Measurements from ENCODE around the gene WNT5A. TPM values are rescaled to one million over a fixed set of nuclear protein-coding genes. Genes with fewer than 3 reads are reported as not detected.

Gene WNT5A
- total RNA-seq, 2 experiments from 2014 or later, result not detected

DNA sequence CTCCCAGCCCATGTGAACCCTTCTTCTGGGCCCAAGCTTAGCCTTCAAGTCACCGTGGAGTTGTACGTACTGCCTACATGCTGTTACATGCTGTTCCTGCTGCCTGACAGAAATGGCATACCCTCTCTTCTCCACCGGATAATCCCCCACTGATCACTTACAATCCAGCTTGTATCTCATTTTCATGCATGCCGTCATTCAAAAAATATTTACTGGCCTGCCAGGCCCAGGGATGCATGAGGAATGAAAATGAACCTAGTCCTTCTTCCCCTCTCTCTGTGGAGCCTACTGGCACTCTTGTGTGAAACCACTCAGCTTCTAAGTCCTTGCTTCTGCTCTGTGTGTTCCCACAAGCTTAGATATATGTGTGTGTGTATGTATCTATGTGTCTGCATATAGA lies 60.6 kb downstream of the WNT5A start:
- Mint-ChIP-seq H3K27me3 (no peaks in the 10 kb centered on the region), H3K4me3 (no peak overlapping the region), H3K27ac (no peak overlapping the region), H3K4me1 (ENCODE audit: low read depth) (no peaks in the 10 kb centered on the region), H3K36me3 (ENCODE audit: low read depth) (no peaks in the 10 kb centered on the region), H3K9me3 (no peaks in the 10 kb centered on the region)
- no peak for DNase-seq
- intact Hi-C loops (cut with micrococcal nuclease), result no loop called here
- ChIA-PET CTCF (no interaction called here), POLR2A (no interaction called here)
- TF ChIP-seq, protein P1, sequence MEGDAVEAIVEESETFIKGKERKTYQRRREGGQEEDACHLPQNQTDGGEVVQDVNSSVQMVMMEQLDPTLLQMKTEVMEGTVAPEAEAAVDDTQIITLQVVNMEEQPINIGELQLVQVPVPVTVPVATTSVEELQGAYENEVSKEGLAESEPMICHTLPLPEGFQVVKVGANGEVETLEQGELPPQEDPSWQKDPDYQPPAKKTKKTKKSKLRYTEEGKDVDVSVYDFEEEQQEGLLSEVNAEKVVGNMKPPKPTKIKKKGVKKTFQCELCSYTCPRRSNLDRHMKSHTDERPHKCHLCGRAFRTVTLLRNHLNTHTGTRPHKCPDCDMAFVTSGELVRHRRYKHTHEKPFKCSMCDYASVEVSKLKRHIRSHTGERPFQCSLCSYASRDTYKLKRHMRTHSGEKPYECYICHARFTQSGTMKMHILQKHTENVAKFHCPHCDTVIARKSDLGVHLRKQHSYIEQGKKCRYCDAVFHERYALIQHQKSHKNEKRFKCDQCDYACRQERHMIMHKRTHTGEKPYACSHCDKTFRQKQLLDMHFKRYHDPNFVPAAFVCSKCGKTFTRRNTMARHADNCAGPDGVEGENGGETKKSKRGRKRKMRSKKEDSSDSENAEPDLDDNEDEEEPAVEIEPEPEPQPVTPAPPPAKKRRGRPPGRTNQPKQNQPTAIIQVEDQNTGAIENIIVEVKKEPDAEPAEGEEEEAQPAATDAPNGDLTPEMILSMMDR (IDR thresholded peaks at IDR 0.05), result no peak
- no peak for ATAC-seq

DNA sequence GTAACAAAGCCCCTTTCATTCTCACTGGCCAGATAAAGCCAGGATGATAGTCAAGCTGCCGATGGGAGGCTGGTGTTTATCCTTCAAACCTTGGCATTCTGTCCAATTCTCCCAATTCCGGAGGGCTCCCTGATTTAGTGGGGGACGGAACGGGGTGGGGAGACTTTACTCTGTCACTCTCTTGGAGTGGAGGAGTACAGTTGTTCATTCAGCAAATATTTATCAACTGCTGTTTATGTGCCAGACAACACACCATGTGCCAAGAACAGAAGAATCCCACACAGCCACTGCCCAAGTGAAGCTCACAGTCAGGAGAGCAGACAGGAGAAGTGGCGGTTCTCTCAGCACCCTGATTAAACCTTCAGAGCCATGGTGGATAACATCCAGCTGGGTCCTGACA lies 63.3 kb downstream of the WNT5A start:
- DNase-seq, result no peak
- Mint-ChIP-seq H3K36me3 (ENCODE audit: low read depth) (no peaks in the 10 kb centered on the region), H3K4me3 (no peak overlapping the region), H3K4me1 (ENCODE audit: low read depth) (no peaks in the 10 kb centered on the region), H3K27ac (no peak overlapping the region), H3K9me3 (peaks cover 3% of the 10 kb centered on the region), H3K27me3 (no peaks in the 10 kb centered on the region)
- TF ChIP-seq, protein P1 (IDR thresholded peaks at IDR 0.05), result no peak
- CTCF ChIA-PET, result no interaction called here
- POLR2A ChIA-PET, result no interaction called here
- intact Hi-C loops (cut with micrococcal nuclease), result no loop called here
- no peak for ATAC-seq

DNA sequence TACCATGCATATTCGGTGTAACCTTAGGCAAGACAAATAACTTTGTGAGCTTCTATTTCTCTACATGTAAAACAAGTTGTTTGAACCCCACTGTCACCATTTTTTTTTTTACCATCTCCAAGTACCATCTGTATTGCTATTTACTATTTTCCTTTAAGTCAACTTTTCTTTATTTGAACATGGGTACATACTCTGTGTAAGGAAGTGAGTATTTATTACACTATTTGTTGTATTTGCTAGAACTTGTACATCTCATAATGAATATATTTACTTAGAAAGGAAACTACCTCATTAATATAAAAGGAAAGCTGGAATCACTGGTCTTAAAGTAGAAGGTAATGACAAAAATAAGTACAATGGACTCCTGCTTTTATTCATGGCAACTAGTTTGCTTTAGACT lies 69.9 kb downstream of the WNT5A start:
- no peak for DNase-seq
- no peaks in the 10 kb centered on the region for H3K4me1 Mint-ChIP-seq (ENCODE audit: low read depth)
- ChIA-PET POLR2A (interaction anchor here (0.7 kb wide), 1 partner anchor 8 kb away, joined by 4 read pairs; no protein-coding TSS in a partner anchor), CTCF (interaction anchor here (0.7 kb wide), 1 partner anchor 122 kb away, joined by 3 read pairs; no protein-coding TSS in a partner anchor)
- no peak for ATAC-seq
- TF ChIP-seq, protein P1 (IDR thresholded peaks at IDR 0.05), result no peak
- no peak overlapping the region for H3K27ac Mint-ChIP-seq
- no peaks in the 10 kb centered on the region for H3K27me3 Mint-ChIP-seq
- intact Hi-C loops (cut with micrococcal nuclease), result no loop called here
- no peak overlapping the region for H3K4me3 Mint-ChIP-seq
- peaks cover 9% of the 10 kb centered on the region for H3K9me3 Mint-ChIP-seq
- H3K36me3 Mint-ChIP-seq (ENCODE audit: low read depth), result no peaks in the 10 kb centered on the region

DNA sequence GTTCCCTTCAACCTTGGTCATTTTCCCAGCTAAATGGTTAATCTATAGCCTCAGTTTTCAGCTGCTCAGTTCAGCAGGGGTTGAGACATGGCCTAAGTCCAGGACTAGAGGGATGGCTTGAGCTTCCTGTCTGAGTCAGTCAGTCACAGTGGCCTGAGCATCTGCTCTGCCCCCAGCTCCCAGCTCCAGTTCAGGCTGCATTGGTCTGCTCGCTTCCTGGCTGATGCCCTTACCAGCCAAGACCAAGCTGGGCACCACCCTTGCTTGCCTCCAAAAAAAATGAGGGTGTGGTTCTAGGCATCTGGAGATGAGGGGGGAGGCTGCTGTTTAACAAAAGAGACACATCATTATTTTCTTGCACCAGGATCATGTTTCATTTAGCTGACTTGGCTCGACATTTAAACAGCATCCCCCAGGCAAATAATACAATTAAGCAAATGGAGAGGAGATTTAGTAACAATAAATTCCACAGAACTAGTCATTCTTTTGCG lies 70.7 kb downstream of the WNT5A start:
- peaks cover 9% of the 10 kb centered on the region for H3K9me3 Mint-ChIP-seq
- DNase-seq (no peak), ATAC-seq (no peak)
- POLR2A ChIA-PET, result interaction anchor here (0.7 kb wide), 1 partner anchor 9 kb away, joined by 4 read pairs; no protein-coding TSS in a partner anchor
- H3K4me3 Mint-ChIP-seq, result no peak overlapping the region
- CTCF ChIA-PET, result interaction anchor here (0.7 kb wide), 1 partner anchor 121 kb away, joined by 3 read pairs; no protein-coding TSS in a partner anchor
- no peak overlapping the region for H3K27ac Mint-ChIP-seq
- no peaks in the 10 kb centered on the region for H3K4me1 Mint-ChIP-seq (ENCODE audit: low read depth)
- H3K27me3 Mint-ChIP-seq, result no peaks in the 10 kb centered on the region
- intact Hi-C loops (cut with micrococcal nuclease), result no loop called here
- TF ChIP-seq, protein P1 (IDR thresholded peaks at IDR 0.05), result no peak
- H3K36me3 Mint-ChIP-seq (ENCODE audit: low read depth), result no peaks in the 10 kb centered on the region

Measured in activated CD8-positive, alpha-beta T cell treated with anti-CD3 and anti-CD28 coated beads for 36 hours (primary cell).